Measurements from ENCODE around the gene CD82.

Gene CD82

DNA sequence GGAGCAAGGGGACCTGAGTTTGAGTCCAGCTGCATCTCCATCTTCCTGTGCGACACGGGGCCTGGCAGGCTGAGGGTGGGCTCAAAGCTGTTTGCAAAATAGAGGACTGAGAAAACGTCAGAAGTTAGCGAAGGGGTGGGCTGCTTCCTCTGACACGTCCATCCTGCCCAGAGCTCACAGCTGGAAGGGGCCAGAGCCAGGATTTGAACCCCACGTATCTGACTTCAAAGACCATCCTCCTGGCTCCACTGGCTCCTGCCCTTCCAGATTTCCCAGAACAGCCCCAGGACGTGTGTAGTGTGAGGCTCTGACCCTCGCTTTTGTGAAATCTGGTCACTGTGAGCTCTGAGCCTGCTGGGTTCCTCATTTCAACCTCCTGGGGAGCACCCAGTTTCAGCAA, 56.3 kb downstream of the CD82 start:
- no peak for DNase-seq

DNA sequence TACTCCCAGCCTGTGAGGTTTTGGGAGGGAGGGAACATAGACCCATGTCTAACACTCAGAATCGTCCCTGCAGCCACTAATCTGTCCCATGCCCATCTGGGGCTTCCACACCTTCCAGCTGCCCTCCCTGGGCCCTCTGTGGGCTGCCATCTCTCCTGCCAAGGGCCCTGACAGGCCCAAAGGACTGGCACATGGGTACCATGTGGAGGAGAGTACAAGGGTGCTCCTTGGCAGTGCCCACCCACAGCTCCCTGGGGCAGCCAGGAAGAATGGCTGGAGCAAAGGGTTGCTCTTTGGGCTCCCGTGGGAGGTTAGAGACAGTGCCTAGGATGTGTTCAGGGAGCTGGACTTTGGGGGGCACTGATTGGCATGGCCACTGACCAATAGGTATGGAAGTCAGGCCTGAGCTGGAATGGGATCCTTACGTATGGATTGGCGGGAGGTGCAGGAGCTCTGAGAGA, 56.8 kb downstream of the CD82 start:
- DNase-seq = no peak

DNA sequence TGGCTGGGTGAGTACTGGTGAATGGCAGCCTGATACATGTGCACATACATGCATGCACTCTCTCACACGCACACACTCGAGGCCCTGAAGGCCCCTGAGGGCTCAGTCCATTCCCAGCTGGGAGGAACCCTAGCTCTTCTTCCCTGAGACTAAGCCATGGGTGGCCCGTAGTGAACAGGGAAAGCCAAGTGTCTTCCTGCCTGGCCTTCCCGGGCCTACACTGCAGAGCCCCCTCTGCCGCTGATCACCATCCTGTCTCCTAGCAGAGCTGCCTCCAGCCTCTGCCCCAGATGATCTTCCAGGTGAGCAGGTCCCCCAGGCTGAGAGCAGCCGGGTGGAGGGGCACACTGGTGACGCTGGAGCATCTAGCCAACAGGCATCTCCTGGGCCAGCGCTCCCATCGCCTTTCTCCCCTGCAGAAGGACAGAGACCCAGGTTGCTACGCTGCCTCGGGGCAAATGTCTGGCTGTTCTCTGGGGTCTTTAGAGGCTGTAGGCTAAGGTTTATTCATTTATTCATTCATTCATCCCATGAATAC, 57.3 kb downstream of the CD82 start:
- no peak for DNase-seq

DNA sequence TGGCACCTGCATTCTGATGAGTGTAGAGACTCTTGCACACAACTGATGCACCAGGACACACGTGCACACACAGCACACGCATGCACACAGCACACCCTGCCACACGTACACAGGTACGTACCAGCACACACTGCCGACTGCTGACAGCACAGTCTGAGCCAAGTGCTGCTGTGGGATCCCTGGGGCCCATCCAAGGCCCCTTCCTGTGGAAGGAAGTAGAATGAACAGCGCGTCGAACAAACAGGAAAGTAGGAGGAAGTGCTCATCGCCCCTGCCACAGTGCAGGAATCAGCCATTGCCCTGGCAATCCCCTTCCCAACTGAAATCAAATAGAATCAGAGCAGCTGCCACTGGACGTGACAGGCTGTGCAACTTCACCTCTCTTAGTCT, 57.9 kb downstream of the CD82 start:
- no peak for DNase-seq

DNA sequence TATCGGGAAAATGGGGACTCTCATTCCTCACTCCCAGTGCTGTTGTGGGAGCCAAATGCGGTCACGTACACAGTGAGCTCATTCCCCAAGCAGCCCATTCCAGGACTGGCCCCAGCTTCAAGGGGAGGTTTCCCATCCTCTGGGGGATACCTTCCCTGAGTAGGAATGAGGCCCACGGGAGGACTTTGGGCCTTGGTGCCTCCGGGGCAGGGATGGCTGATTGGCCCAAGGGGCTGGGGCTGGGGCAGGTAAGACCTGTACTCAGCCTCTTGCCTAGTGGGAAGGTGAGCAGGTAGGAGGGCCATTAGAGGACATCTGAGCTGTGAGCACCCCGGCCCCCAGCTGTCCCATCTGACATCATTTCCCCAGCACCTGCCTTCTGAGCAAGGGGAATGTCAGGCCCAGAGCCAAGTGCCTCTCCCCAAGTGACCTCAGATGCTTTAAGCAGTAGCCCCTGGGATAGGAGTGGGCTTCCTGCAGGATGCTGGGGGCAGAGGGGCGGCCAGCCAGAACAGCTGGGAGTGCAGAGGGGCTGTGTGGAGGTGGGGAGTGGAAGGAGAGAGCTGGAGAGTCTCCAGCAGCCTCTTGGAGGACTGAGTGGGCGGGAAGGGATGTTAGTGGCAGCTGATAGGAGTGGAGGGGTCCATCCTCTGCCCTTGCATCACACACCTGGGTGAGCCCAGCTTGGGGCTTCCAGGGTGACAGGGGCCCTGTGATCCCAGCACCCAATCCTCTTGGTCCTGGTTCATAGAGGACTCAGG, 58.4 kb downstream of the CD82 start:
- DNase-seq = no peak

DNA sequence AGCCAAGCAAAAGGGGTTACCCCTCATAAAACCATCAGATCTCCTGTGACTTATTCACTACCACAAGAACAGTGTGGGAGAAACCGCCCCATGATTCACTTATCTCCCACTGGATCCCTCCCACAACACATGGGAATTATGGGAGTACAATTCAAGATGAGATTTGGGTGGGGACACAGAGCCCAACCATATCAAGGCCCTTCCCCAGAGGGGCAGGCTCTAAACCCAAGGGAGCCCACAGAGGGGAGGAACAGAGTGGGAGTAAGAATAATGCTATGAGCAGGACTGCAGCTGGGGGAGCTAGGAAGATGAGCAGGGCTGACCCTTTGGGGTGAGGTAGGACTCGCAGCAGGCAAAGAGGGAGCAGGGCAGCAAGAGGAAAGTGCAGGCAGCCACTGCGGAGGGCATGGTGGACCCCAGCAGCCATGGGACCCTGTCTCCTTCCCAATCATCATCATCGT, 59.3 kb downstream of the CD82 start:
- no peak for DNase-seq

DNA sequence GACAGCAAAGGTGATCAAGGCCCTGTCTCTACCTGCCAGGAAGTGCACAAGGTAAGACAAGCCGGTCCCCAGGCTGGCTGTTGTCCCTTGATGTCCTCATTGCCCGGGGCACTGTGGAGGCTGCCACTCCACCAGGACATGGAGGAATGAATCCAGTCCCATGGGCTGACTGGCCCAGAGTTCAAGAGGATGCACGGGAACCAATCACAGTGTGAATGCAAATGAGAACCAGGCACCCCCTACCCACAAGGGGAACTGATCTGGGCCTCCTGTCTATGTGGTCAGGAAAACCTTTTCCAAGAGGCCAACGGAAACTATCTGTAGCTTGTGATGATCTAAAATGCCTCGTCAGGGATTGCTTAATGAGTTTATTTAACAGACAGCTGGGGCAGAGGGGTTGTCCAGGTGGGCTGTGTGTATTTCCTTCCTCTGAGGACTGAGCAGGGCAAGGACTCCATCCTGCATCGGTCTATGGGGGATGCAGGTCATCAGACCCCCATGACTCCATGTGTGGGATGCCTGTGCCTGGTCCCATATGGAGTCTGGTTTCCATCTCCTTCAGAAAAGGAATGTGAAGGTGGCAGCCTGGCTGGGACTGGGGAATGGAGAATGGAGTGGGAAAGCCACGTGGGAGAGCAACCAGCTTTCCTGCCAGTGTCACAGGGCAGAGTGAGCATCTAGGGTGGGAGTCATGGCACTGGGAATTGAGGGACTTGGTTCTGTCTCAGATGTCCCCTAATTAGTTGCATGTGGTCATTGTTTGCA, 60.5 kb downstream of the CD82 start:
- no peak for DNase-seq

DNA sequence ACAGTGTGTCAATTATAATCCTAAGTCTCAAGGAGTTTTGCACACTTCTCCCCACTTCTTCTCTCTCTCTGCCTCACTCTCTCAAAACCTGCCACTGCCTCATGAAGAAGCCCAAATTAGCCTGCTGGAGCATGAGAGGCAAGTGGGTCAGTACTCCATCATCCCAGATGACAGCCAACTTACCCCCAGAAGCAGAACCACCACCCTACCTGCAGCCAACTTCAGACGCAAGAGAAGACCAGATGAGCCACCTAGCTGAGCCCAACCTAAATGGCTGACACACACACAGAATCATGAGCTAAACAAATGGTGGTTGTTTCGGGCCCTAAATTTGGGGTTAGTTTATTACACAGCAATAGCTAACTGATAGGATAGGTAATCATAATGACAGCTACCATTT, 61.2 kb downstream of the CD82 start:
- no peak for DNase-seq

DNA sequence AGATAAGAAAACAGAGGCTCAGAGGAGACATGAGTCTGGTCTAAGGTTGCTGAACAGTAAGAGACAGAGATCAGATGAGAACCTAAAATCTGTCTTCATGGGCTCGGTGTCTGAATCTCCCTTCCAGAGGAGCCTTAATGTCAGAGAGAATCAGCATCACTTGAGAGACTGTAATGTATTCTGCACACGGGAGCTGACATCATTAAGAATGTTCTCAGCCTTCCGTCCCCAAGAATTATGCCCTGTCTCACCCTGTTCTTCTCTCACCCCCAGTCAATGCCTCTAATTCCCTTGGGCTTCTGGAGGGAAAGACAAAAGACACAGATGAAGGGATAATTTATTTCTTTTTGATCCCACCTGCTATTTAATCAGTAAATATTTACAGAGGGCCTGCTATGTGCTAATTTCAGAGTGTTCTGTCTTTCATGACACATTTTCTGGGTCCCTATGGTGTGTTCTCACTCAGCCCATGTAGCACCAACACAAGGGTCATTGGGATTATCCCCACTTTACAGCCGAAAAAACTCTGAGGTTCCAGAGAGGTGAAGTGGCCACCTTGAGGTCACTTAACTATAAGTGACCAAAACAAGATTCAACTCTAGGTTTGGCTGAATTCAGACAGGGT, 61.8 kb downstream of the CD82 start:
- no peak for DNase-seq

DNA sequence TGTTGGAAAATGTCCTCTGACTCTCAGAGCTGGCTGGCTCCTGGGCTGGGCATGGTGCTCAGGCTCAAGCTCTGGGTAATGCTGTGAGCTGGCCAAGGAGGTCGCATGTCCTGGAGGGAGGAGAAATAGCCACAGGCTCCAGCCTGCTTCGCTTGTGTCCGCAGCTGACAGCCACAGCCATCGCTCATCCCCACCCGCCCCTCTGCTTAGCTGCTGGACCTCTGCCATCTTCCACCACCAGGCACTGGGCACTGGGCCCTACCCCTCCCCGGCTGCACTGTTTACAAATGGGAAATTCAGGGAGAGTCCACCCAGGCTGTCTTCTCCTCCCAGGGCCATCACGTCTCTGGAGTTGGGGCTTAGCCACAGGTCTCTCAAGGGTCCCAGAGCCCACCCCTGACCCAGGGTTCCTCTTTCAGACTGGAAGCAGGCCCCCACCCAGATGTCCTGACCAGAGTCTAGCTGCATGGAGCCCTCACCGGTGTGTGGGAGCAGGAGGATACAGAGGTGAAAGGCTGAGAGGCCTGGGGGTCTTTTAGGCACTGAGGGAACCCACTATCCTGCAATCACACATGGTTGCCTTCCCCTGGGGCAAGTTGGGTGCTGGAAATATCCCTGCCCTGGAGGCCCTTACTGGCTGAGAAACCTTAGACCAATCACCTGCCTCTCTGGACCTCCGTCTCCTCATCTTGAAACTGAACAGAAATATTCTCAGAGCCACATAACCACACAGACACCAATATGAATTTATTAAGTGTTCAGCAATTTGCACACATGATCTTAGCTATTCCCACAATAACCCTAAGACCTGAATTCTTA, 62.7 kb downstream of the CD82 start:
- no peak for DNase-seq

DNA sequence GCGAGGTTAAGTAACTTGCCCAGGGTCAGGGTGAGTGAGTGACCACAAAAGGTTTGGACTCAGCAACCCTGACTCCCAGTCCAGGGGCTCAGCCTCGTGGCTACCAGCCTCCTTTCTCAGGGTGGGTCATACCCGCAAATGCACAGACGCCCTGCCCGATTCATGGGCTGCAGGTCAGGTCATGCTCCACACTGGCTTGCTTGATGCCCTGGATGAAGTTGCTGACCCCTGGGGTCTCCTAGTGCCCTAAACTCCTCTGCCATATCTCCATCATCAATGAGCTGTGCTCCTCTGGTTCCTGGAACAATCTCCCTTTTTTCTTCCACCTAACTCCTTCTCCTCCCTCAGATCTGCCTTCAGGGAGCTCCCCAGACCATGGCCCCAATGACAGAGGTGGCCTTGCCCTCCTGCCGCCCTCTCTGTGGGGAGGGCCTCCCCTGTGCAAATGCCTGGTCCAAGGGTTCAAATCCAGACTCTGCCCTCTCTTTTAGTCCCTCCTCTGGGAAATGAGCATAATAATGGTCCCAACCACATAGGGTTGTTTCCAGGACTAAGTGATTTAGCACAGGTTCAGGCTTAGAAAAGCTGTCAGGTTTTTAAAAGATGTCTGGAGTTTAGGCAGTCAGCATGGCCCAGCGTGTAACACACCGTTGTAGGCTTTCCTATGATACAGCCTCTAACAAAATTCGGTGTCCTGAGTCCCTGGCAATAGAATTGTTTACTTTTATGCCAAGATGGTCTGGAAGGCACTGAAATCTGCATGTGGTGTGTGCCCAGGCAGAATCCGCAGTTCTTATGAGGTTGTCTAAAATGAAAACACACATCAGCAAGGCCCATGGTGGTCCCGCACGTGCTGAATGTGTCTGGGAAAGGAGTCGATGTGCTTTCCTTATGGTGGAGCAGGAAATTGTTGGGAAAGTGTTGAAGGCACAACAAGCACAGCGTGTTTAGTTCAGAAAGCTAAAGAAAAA, 63.6 kb downstream of the CD82 start:
- DNase-seq = no peak

DNA sequence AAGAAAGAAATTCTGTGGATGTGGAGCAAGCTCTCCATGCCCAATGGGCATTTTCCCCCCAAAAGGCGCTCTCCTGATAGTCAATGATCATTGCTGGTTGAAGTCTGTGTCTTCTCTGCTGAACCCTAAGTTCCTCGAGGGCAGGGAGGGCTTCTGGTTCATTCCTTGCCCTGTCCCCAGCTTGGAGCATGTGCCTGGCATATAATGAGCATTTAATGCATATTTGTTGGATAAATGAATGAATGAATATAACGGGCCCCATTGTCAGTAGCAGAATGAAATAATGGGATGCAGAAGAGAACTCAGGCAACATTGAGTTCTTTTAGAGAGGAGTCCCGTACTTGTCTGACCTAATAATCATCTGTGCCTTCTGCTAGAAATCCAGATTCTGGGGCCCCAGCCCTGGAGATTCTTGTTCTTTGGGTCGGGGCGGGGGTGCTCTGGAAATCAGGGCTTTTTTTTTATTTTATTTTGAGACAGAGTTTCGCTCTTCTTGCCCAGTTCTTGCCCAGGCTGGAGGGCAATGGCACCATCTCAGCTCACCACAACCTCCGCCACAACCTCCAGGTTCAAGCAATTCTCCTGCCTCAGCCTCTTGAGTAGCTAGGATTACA, 64.4 kb downstream of the CD82 start:
- no peak for DNase-seq

DNA sequence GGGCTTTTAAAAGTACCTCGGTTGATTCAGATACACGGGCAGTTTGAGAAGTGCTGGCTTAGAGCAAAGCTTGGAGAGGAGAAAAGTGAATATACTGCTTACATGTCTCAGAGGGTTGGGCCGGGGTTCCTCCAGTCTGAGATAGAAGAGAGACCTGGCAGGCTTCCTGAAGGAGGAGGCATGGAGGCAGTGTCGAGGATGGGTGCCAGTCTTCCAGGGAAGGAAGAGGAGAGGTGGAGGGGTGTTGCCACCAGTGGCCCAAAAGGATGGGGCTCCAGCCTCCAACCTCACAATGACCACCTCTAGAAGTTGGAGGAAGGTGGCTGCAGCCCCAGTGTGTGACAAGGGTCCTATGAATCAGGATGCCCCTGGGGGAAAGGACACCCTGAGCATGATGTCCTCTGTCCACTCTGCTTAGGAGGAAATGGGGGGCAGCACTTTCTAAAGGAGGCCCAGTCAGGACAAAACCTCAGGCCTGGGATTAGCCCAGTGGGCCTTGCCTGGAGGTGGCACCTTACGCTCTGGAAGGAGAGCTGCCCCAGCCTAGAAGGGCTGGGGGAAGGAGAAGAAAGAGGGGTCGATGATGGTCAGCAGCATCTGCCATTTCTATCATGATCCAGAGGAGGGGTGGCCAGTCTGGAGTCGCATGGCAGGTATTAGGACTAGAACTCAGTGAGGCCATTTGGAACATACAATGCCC, 65.2 kb downstream of the CD82 start:
- no peak for DNase-seq

DNA sequence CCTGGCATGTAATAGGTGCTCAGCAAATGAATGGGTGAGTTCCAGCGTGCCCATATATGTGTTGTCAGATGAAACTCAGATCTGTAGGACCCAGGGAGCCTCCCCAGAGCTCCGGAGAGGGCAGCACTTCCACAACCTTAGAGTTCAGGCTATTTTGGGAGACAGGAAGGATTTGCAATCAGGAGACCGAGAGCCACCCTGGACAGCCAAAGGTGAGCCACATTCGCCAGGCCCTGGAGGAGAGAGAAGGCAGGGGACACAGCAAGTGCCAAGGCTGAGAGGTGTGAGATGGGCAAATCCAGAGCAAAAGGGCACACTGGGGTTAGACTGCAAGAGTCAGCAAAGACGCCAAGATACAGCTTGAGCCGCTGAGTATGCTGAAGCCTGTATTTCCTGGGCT, 66.4 kb downstream of the CD82 start:
- DNase-seq = no peak

DNA sequence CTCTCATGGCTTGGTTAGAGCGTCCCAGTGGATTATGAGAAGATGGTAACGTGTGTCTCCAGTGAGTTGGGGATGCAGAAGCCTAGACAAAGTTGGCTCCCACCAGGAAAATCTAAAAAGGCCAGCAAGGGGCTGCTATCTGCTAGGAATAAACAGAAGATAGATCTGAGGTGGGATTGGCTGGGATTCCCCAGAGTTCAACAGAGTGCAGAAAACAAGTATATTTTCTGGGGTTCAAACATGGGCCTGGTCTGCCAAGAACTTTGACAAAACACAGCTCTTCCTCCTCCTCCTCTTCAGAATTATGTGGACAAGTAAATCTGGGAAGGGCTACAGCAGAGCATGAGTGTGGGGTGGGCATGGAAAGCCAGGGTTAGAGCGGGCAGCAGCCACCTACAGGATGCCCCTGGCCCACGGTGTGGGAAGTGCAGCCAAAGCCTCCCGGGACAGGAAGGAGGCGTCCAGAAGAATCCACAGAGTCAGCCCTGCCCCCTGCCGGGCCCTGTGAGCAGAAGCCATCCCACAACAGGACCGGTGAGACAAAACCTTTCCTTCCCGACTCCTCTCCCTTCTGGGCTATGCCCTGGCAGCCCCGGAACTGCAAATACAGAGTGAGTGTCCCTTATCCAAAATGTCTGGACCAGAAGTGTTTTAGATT, 67.1 kb downstream of the CD82 start:
- no peak for DNase-seq

DNA sequence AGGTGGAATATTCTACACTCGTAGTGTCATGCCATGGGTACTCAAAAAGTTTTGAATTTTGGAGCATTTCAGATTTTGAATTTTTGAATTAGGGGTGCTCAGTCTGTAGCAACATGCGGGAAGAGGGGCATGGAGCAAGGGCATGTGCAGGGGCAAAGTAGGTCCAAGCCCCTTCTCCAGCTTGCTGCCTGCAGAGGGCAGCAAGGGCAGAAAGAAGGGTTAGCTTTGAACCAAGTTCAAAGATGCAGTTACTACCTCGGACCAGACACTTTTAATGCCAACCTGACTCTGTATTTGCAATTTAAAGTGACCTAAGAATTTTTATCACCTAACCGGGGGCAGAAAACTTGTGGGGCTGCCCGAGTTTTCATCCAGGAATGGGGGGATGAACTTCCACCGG, 68.2 kb downstream of the CD82 start:
- DNase-seq = no peak

DNA sequence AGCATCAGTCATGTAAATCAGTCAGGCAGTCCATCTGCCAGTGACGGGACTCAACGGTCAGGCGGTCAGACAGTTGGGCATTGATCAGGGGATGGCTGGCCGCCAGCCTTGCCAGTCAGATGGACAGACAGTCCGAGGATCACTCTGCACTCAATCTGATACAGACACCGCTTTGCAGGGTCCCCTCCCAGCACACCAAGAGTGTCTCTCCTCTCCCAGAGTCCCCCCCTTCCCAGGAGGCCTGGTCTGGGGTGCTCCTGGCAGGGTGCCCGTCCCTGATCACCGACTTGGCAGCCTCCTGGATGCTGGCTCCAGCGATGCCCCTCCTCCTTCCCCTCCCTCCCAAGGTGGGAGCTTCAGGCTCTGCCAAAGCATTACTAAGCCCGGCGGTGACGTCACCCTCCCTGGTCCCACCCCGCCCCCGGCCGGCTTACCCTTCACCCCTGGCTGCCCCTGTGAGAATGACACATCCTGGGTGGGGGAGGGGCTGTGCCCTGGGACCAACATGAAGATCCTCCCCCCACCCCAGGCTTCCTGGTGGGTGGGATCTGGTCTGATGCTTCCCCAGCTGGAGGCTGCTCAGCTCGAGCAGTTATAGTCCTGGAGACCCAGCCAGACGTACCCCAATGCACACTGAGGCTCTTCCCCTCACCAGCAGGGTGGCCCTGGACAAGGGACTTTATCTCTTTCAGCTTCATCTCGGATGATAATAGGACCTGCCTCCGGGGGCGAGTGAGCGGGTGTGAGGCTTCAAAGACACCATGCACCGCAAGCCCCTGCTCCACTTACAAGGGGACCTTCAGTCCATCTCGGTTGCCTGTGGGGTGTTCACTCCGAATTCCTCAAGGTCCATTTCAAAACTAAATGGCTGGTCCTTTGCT, 69.2 kb downstream of the CD82 start:
- DNase-seq = no peak

DNA sequence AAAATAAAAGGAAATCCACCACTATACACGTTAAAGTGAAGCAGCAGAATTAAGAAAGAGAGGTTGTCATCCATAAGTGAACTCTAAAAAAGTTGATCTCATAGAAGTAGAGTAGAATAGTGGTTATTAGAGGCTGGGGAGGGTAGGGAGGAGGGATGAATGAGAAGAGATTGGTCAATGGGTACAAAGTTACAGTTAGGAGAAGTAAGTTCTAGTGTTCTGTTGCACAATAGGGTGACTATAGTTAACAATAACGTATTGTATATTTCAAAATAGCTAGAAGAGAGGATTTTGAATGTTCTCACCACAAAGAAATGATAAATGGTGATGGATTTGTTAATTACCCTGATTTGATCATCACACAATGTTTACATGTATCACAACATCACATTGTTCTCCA, 72.0 kb downstream of the CD82 start:
- DNase-seq = no peak

DNA sequence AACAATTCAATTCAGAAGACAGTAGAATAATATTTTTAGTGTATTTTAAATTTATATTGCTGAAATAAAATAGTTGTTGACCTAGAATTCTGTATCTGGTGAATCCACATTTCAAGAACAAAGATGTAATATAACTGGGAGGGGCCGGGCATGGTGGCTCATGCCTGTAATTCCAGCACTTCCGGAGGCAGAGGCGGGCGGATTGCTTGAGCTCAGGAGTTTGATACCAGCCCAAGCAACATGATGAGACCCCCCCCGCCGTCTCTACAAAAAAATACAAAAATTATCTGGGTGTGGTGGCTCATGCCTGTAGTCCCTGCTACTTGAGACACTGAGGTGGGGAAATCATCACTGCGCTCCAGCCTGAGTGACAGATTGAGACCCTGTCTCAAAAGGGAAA, 72.6 kb downstream of the CD82 start:
- DNase-seq = no peak

All from NCI-H1436 treated with DMSO at 0.1 percent for 48 hours (cell line).